K562 (cell line): Measurements from ENCODE around the gene INHA.

Experiments used
- CBX8 ChIP-seq: fragments of 200-600 bp; sonication (generic); IDR thresholded peaks from 2 replicates; pipeline ENCODE4 v1.6.1; 2012; ENCODE audit warnings: borderline replicate concordance, mixed run types, low read depth, mild to moderate bottlenecking, moderate library complexity, mixed read lengths, low read length, control low read depth, inconsistent platforms; ENCODE audit not compliant: poor library complexity, severe bottlenecking; ENCODE audit errors: extremely low read depth
- IFI16 ChIP-seq: fragments of 250-450 bp; sonication (Bioruptor Pico); IDR thresholded peaks from 2 replicates; pipeline ENCODE4 v2.1.2; 2022; ENCODE audit warnings: mild to moderate bottlenecking, inconsistent platforms
- L3MBTL2 ChIP-seq: fragments of 450-650 bp; IDR thresholded peaks from 2 replicates; pipeline ENCODE4 v1.6.1; 2016; ENCODE audit warnings: mild to moderate bottlenecking, moderate library complexity
- NRF1 ChIP-seq, 2 experiments: fragments of 450-650 bp; IDR thresholded peaks in 1 of 2; conservative IDR thresholded peaks in 1 of 2; 2 replicates each; pipeline ENCODE4 v1.6.1; 2014; ENCODE audit warnings: mild to moderate bottlenecking in 2 of 2
- PCBP1 ChIP-seq: fragments of 200-400 bp; formaldehyde crosslinking; IDR thresholded peaks from 2 replicates; pipeline ENCODE4 v1.6.1; 2018; ENCODE audit warnings: mild to moderate bottlenecking, low read depth, low read length; ENCODE audit not compliant: poor library complexity, severe bottlenecking
- SAP30 ChIP-seq: fragments of 200-600 bp; sonication (generic); IDR thresholded peaks from 2 replicates; pipeline ENCODE4 v1.6.1; 2012; ENCODE audit warnings: borderline replicate concordance, low read depth, mild to moderate bottlenecking, moderate library complexity, low read length, control low read depth, inconsistent platforms; ENCODE audit not compliant: insufficient read depth, poor library complexity, severe bottlenecking
- SETDB1 ChIP-seq: IDR thresholded peaks from one replicate; pipeline ENCODE4 v1.6.1; 2012; ENCODE audit warnings: low read length, control low read depth, inconsistent platforms
- TBL1XR1 ChIP-seq, 2 experiments: IDR thresholded peaks; 2 replicates each; pipeline ENCODE4 v1.6.1; 2012; ENCODE audit warnings: improper control_type of control experiment in 2 of 2, low read length in 2 of 2, mild to moderate bottlenecking in 1 of 2
- ZNF347 ChIP-seq: fragments of 450-650 bp; formaldehyde crosslinking; IDR thresholded peaks from 2 replicates; pipeline ENCODE4 v1.4.0; 2020; ENCODE audit warnings: low read depth, mild to moderate bottlenecking, moderate library complexity

GRCh38 chr2:219567791-219568361 lies 4.2 kb upstream of the INHA start:
- TF ChIP-seq PCBP1 (no peak), SETDB1 (no peak), CBX8 (no peak), TBL1XR1 (IDR thresholded peaks at IDR 0.05; ENCODE audit: low read length in 2 of 2) (no peak), ZNF347 (CRISPR knock-in tag) (no peak), SAP30 (no peak), NRF1 (conservative IDR thresholded peaks at IDR 0.05 in 1 of 2, IDR thresholded peaks at IDR 0.05 in 1 of 2) (no peak), IFI16 (no peak), L3MBTL2 (no peak)
